ENCODE results near the gene SNED1.

DNA sequence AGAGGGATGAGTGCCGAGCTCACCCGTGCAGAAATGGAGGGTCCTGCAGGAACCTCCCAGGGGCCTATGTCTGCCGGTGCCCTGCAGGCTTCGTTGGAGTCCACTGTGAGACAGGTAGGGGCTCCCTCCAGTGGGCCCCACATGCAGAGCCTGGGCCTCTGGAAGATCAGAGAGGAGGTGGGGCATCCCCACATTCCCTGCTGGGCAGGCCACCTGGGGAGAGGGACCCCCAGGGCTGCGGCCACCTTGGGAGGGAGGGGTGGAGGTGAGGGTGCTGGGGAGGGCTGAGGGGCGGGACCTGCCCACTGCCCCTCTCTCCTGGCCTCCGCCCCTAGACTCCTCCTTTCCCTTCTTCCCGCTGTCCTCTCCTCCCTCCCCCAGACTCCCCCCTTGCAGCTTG, 65.2 kb downstream of the SNED1 start:
- TF ChIP-seq EZH2 (IDR thresholded peaks at IDR 0.05; ENCODE audit: insufficient read depth, poor library complexity, severe bottlenecking) (no peak), EZH2phosphoT487 (IDR thresholded peaks at IDR 0.05; ENCODE audit: insufficient read depth, low read depth) (no peak)

Data from GM23248 (cell line).